ENCODE results near the gene ADAMTS9.

Gene ADAMTS9

GRCh38 chr3:64552966-64553365 is 134.8 kb downstream of the ADAMTS9 start:
- DNase-seq (ENCODE audit: low read depth, low spot score), result no peak
- no peak for TF ChIP-seq CTCF (IDR thresholded peaks at IDR 0.05; ENCODE audit: insufficient read depth, low read length, missing control alignments)
- CTCF ChIA-PET, result interaction anchor here (1.5 kb wide), 1 partner anchor 24 kb away, joined by 3 read pairs; no protein-coding TSS in a partner anchor
- H3K4me3 ChIP-seq (ENCODE audit: low read depth, low read length), result no peak overlapping the region
- POLR2A ChIA-PET, result no interaction called here

GRCh38 chr3:64552160-64552559 is 135.6 kb downstream of the ADAMTS9 start:
- H3K4me3 ChIP-seq (ENCODE audit: low read depth, low read length), result no peak overlapping the region
- no peak for TF ChIP-seq CTCF (IDR thresholded peaks at IDR 0.05; ENCODE audit: insufficient read depth, low read length, missing control alignments)
- POLR2A ChIA-PET, result no interaction called here
- no peak for DNase-seq (ENCODE audit: low read depth, low spot score)
- CTCF ChIA-PET, result interaction anchor here (1.4 kb wide), 1 partner anchor 19 kb away, joined by 8 read pairs; no protein-coding TSS in a partner anchor

GRCh38 chr3:64551697-64552096 is 136.1 kb downstream of the ADAMTS9 start:
- DNase-seq (ENCODE audit: low read depth, low spot score), result no peak
- no peak overlapping the region for H3K4me3 ChIP-seq (ENCODE audit: low read depth, low read length)
- no peak for TF ChIP-seq CTCF (IDR thresholded peaks at IDR 0.05; ENCODE audit: insufficient read depth, low read length, missing control alignments)
- ChIA-PET POLR2A (no interaction called here), CTCF (interaction anchor here (1.4 kb wide), 1 partner anchor 18 kb away, joined by 8 read pairs; no protein-coding TSS in a partner anchor)

- POLR2A ChIA-PET, result no interaction called here
- DNase-seq (ENCODE audit: low read depth, low spot score), result no peak
- no peak overlapping the region for H3K4me3 ChIP-seq (ENCODE audit: low read depth, low read length)
- CTCF ChIA-PET, result interaction anchor here (1.4 kb wide), 1 partner anchor 17 kb away, joined by 8 read pairs; no protein-coding TSS in a partner anchor
- no peak for TF ChIP-seq CTCF (IDR thresholded peaks at IDR 0.05; ENCODE audit: insufficient read depth, low read length, missing control alignments)
Observed at GRCh38 chr3:64550745-64551144, 137.1 kb downstream of the ADAMTS9 start.

GRCh38 chr3:64549869-64550268 is 137.9 kb downstream of the ADAMTS9 start:
- DNase-seq (ENCODE audit: low read depth, low spot score), result no peak
- POLR2A ChIA-PET, result no interaction called here
- no peak for TF ChIP-seq CTCF (IDR thresholded peaks at IDR 0.05; ENCODE audit: insufficient read depth, low read length, missing control alignments)
- no peak overlapping the region for H3K4me3 ChIP-seq (ENCODE audit: low read depth, low read length)
- CTCF ChIA-PET, result interaction anchor here (1.8 kb wide), 1 partner anchor 16 kb away, joined by 6 read pairs; no protein-coding TSS in a partner anchor

- CTCF ChIA-PET, result interaction anchor here (1.8 kb wide), 1 partner anchor 14 kb away, joined by 6 read pairs; no protein-coding TSS in a partner anchor
- no peak overlapping the region for H3K4me3 ChIP-seq (ENCODE audit: low read depth, low read length)
- POLR2A ChIA-PET, result no interaction called here
- no peak for TF ChIP-seq CTCF (IDR thresholded peaks at IDR 0.05; ENCODE audit: insufficient read depth, low read length, missing control alignments)
- DNase-seq (ENCODE audit: low read depth, low spot score), result no peak
Observed at GRCh38 chr3:64548200-64548889, 139.5 kb downstream of the ADAMTS9 start.

Data from AG04449 (cell line).